ENCODE results near the gene UBE2O. TPM values are rescaled to one million over a fixed set of nuclear protein-coding genes. Genes with fewer than 3 reads are reported as not detected.

UBE2O gene
- total and polyA plus RNA-seq, 2 donors (not counting 1 experiment from before 2014, with no cell fraction given): 11.5 to 12.4 TPM

- Histone ChIP-seq H3K9ac (ENCODE audit: insufficient read depth, low read length) (no peak overlapping the region), H3K4me1 (ENCODE audit: control insufficient read depth, extremely low read depth, insufficient read depth, low read length) (peaks cover 6% of the 10 kb centered on the region), H3K79me2 (ENCODE audit: control insufficient read depth, insufficient read depth, low read length) (no peaks in the 10 kb centered on the region), H3K4me2 (ENCODE audit: extremely low read depth, insufficient read depth, low read length) (no peak overlapping the region), H3K9me3 (ENCODE audit: control insufficient read depth, insufficient read depth, low read depth, low read length) (no peaks in the 10 kb centered on the region), H2AFZ (ENCODE audit: low read length) (no peak overlapping the region), H3K4me3 (replicated peaks in 1 of 4; ENCODE audit: control extremely low read depth in 1 of 4, insufficient read depth in 1 of 4, low read depth in 3 of 4, low read length in 4 of 4) (no peak overlapping the region), H3K27me3 (ENCODE audit: control insufficient read depth, insufficient read depth, low read length) (no peaks in the 10 kb centered on the region), H3K27ac (ENCODE audit: insufficient read depth, low read length) (no peak overlapping the region), H3K36me3 (ENCODE audit: control insufficient read depth, insufficient read depth, low read length) (no peaks in the 10 kb centered on the region), H4K20me1 (ENCODE audit: control insufficient read depth, extremely low read depth, insufficient read depth, low read length) (no peaks in the 10 kb centered on the region)
- DNase-seq (ENCODE audit: low read depth in 2 of 2): peak in 1 of 2 donors; percentile 32
- no peak for TF ChIP-seq EZH2 (IDR thresholded peaks at IDR 0.05; ENCODE audit: low read length, missing control alignments)
- no peak for TF ChIP-seq CTCF (conservative IDR thresholded peaks at IDR 0.05 in 1 of 2, IDR thresholded peaks at IDR 0.05 in 1 of 2; ENCODE audit: low read depth in 1 of 2, low read length in 2 of 2)
Measured at GRCh38 chr17:76376318-76377133, 76.4 kb downstream of the UBE2O start.

GRCh38 chr17:76371656-76372628, 81.0 kb downstream of the UBE2O start:
- no peak for TF ChIP-seq EZH2 (IDR thresholded peaks at IDR 0.05; ENCODE audit: low read length, missing control alignments)
- TF ChIP-seq CTCF (conservative IDR thresholded peaks at IDR 0.05 in 1 of 2, IDR thresholded peaks at IDR 0.05 in 1 of 2; ENCODE audit: low read depth in 1 of 2, low read length in 2 of 2): no peak
- DNase-seq (ENCODE audit: low read depth in 2 of 2): peak; percentile 98 to 100
- Histone ChIP-seq H3K79me2 (ENCODE audit: control insufficient read depth, insufficient read depth, low read length) (no peaks in the 10 kb centered on the region), H4K20me1 (ENCODE audit: control insufficient read depth, extremely low read depth, insufficient read depth, low read length) (no peaks in the 10 kb centered on the region), H2AFZ (ENCODE audit: low read length) (no peak overlapping the region), H3K36me3 (ENCODE audit: control insufficient read depth, insufficient read depth, low read length) (no peaks in the 10 kb centered on the region), H3K9ac (ENCODE audit: insufficient read depth, low read length) (peak overlapping the region; percentile 20), H3K4me3 (replicated peaks in 1 of 4; ENCODE audit: control extremely low read depth in 1 of 4, insufficient read depth in 1 of 4, low read depth in 3 of 4, low read length in 4 of 4) (no peak overlapping the region), H3K9me3 (ENCODE audit: control insufficient read depth, insufficient read depth, low read depth, low read length) (no peaks in the 10 kb centered on the region), H3K27me3 (ENCODE audit: control insufficient read depth, insufficient read depth, low read length) (no peaks in the 10 kb centered on the region), H3K27ac (ENCODE audit: insufficient read depth, low read length) (peak overlapping the region; percentile 92), H3K4me2 (ENCODE audit: extremely low read depth, insufficient read depth, low read length) (peak overlapping the region; percentile 8), H3K4me1 (ENCODE audit: control insufficient read depth, extremely low read depth, insufficient read depth, low read length) (peaks cover 19% of the 10 kb centered on the region)

Measured in fibroblast of lung (primary cell).